Trophoblast cell (in vitro differentiated cells and primary cell): ENCODE results near the gene SYT6.

Source experiments
- DNase-seq, 2 donors: peaks; one replicate each; pipeline ENCODE4 v3.0.0-alpha.2; 2016
- H2AFZ ChIP-seq: 2 replicates; pipeline ENCODE4 v1.6.1; 2013; ENCODE audit warnings: low read length, moderate library complexity, mild to moderate bottlenecking; ENCODE audit not compliant: insufficient read depth, poor library complexity
- H2AK5ac ChIP-seq: 2 replicates; pipeline ENCODE4 v1.6.1; 2013; ENCODE audit warnings: mild to moderate bottlenecking, low read length
- H2BK120ac ChIP-seq: 2 replicates; pipeline ENCODE4 v1.6.1; 2013; ENCODE audit warnings: low read length, mild to moderate bottlenecking, moderate library complexity; ENCODE audit not compliant: insufficient read depth, poor library complexity
- H2BK12ac ChIP-seq: 2 replicates; pipeline ENCODE4 v1.6.1; 2013; ENCODE audit warnings: mild to moderate bottlenecking, low read length, moderate library complexity
- H2BK5ac ChIP-seq: 2 replicates; pipeline ENCODE4 v1.6.1; 2013; ENCODE audit warnings: low read length, low read depth, moderate library complexity, mild to moderate bottlenecking; ENCODE audit not compliant: poor library complexity
- H3K14ac ChIP-seq: 2 replicates; pipeline ENCODE4 v1.6.1; 2013; ENCODE audit warnings: mild to moderate bottlenecking, low read length
- H3K18ac ChIP-seq: 2 replicates; pipeline ENCODE4 v1.6.1; 2013; ENCODE audit warnings: mild to moderate bottlenecking, low read length
- H3K23ac ChIP-seq: 2 replicates; pipeline ENCODE4 v1.6.1; 2013; ENCODE audit warnings: low read length
- H3K27ac ChIP-seq: 2 replicates; pipeline ENCODE4 v1.5.1; 2013; ENCODE audit warnings: low read depth, mild to moderate bottlenecking, inconsistent platforms, low read length, moderate library complexity
- H3K27me3 ChIP-seq: 2 replicates; pipeline ENCODE4 v1.6.1; 2013; ENCODE audit warnings: inconsistent platforms, mild to moderate bottlenecking, low read length, moderate library complexity; ENCODE audit not compliant: insufficient read depth
- H3K36me3 ChIP-seq, 2 experiments: 1 replicate in 1 of 2; 2 replicates in 1 of 2; pipeline ENCODE4 v1.6.1; 2013; ENCODE audit warnings: low read length in 2 of 2, mild to moderate bottlenecking in 2 of 2, moderate library complexity in 1 of 2; ENCODE audit not compliant: insufficient read depth in 2 of 2, control insufficient read depth in 1 of 2
- H3K4ac ChIP-seq: 2 replicates; pipeline ENCODE4 v1.6.1; 2013; ENCODE audit warnings: low read depth, mild to moderate bottlenecking, low read length, moderate library complexity
- H3K4me1 ChIP-seq, 2 experiments: 1 replicate in 1 of 2; 2 replicates in 1 of 2; pipeline ENCODE4 v1.6.1; 2013; ENCODE audit warnings: low read length in 2 of 2, mild to moderate bottlenecking in 2 of 2, moderate library complexity in 1 of 2; ENCODE audit not compliant: insufficient read depth in 2 of 2, control insufficient read depth in 1 of 2
- H3K4me2 ChIP-seq: 2 replicates; pipeline ENCODE4 v1.6.1; 2013; ENCODE audit warnings: inconsistent platforms, mild to moderate bottlenecking, low read length, moderate library complexity
- H3K4me3 ChIP-seq: 2 replicates; pipeline ENCODE4 v1.5.1; 2013; ENCODE audit warnings: mild to moderate bottlenecking, low read depth, low read length, inconsistent platforms
- H3K79me1 ChIP-seq: one replicate; pipeline ENCODE4 v1.6.1; 2013; ENCODE audit warnings: low read length
- H3K79me2 ChIP-seq: 2 replicates; pipeline ENCODE4 v1.6.1; 2013; ENCODE audit warnings: low read length, mild to moderate bottlenecking; ENCODE audit not compliant: control insufficient read depth, insufficient read depth, poor library complexity
- H3K9ac ChIP-seq: 2 replicates; pipeline ENCODE4 v1.6.1; 2013; ENCODE audit warnings: mild to moderate bottlenecking, low read length
- H3K9me3 ChIP-seq: 2 replicates; pipeline ENCODE4 v1.6.1; 2013; ENCODE audit warnings: low read depth, mild to moderate bottlenecking, control low read depth, inconsistent platforms, low read length; ENCODE audit not compliant: insufficient read depth
- H4K12ac ChIP-seq: 2 replicates; pipeline ENCODE4 v1.6.1; 2013; ENCODE audit warnings: low read depth, mild to moderate bottlenecking, low read length, moderate library complexity
- H4K8ac ChIP-seq: 2 replicates; pipeline ENCODE4 v1.6.1; 2013; ENCODE audit warnings: low read depth, mild to moderate bottlenecking, low read length, moderate library complexity
- H4K91ac ChIP-seq: one replicate; pipeline ENCODE4 v1.6.1; 2013; ENCODE audit warnings: low read depth, mild to moderate bottlenecking, low read length, moderate library complexity
- WGBS: extraction: QIAGEN DNeasy Blood & Tissue Kit; methylation state at CpG from one replicate; pipeline ENCODE4 v1.1.7; 2013; ENCODE audit warnings: missing lambda C conversion rate; ENCODE audit not compliant: insufficient read length, insufficient coverage; ENCODE audit errors: extremely low coverage; 5-methylcytosine and 5-hydroxymethylcytosine counted together

Gene SYT6

GRCh38 chr1:114155706-114156105, 2.0 kb upstream of the SYT6 start:
- no peak overlapping the region for H4K8ac ChIP-seq

GRCh38 chr1:114154963-114155322, 1.3 kb upstream of the SYT6 start:
- peak in 1 of 2 donors; percentile 21 for DNase-seq
- Histone ChIP-seq H2AK5ac (no peak overlapping the region), H2BK5ac (no peak overlapping the region), H4K91ac (no peak overlapping the region), H3K4me1 (peaks cover 7 to 8% of the 10 kb centered on the region in 2 experiments), H3K79me2 (no peaks in the 10 kb centered on the region), H3K23ac (no peak overlapping the region), H3K36me3 (no peaks in the 10 kb centered on the region), H2BK120ac (no peak overlapping the region), H2AFZ (no peak overlapping the region), H3K27ac (no peak overlapping the region), H3K4me2 (no peak overlapping the region), H4K12ac (no peak overlapping the region), H4K8ac (no peak overlapping the region), H3K9ac (no peak overlapping the region), H2BK12ac (no peak overlapping the region), H3K18ac (no peak overlapping the region), H3K14ac (no peak overlapping the region), H3K9me3 (peaks cover 5% of the 10 kb centered on the region), H3K4ac (no peak overlapping the region), H3K79me1 (no peaks in the 10 kb centered on the region), H3K27me3 (peaks cover 38% of the 10 kb centered on the region), H3K4me3 (no peak overlapping the region)
- no CpG with 5 or more reads among the region's 19 CpGs for WGBS

More at GRCh38 chr1:114155706-114156105, 2.0 kb upstream of the SYT6 start:
- no CpG with 5 or more reads among the region's 8 CpGs for WGBS
- Histone ChIP-seq H2BK120ac (no peak overlapping the region), H3K4me3 (no peak overlapping the region), H3K18ac (no peak overlapping the region), H3K14ac (no peak overlapping the region), H3K4me1 (peaks cover 7 to 8% of the 10 kb centered on the region in 2 experiments), H4K12ac (no peak overlapping the region), H2BK5ac (no peak overlapping the region), H4K91ac (no peak overlapping the region), H3K9me3 (peaks cover 5% of the 10 kb centered on the region), H3K27me3 (peaks cover 38% of the 10 kb centered on the region), H2AK5ac (no peak overlapping the region), H2BK12ac (no peak overlapping the region), H3K36me3 (no peaks in the 10 kb centered on the region), H3K23ac (no peak overlapping the region), H3K4me2 (no peak overlapping the region), H3K27ac (no peak overlapping the region), H2AFZ (no peak overlapping the region), H3K79me2 (no peaks in the 10 kb centered on the region), H3K9ac (no peak overlapping the region), H3K79me1 (no peaks in the 10 kb centered on the region), H3K4ac (no peak overlapping the region)
- no peak for DNase-seq

DNA sequence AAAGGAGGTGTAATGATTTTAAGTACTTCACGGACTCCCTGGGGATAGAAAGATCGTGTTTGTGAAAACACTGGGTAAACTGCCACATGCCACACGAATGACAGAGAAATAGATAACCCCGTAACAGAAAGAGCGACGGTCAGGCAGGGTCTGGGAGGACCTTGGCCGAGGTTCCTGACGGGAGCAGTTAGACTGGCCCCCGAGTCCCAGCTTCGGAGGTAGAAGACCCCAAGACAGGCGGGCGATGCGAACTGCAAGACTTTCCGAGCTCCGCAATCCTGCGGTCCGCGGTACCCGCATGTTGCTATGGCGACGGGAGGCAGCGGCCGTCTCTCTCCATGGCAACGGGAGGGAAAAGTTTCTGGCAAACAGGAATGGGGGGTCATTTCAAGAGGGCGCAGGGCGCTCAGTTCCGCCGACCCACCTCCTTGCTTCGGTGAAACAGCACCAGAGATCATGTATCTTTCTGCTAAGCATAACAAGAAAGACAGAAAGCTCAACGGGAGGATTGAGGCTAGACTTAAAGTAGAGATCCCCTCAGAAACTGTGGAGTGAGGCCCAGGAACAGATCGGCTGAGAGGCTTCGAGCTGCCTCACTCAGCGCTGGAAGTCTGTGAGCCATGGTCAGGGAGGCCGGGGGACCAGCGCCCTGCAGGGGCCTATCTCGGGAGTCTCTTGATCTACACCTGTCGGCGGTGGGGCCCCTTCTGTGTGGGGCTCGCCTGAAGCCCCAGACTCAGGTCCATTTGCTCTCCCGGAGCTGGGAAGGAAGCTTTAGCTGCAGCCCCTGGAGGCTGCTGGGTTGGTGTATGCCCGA, 685 bp upstream of the SYT6 start:
- Histone ChIP-seq H4K12ac (no peak overlapping the region), H3K4me2 (peak overlapping the region; percentile 92), H3K4ac (no peak overlapping the region), H2BK5ac (no peak overlapping the region), H2BK12ac (no peak overlapping the region), H3K23ac (no peak overlapping the region), H2AFZ (no peak overlapping the region), H4K8ac (no peak overlapping the region), H3K79me1 (no peaks in the 10 kb centered on the region), H3K27ac (no peak overlapping the region), H3K9ac (no peak overlapping the region), H3K36me3 (no peaks in the 10 kb centered on the region), H2BK120ac (no peak overlapping the region), H4K91ac (no peak overlapping the region), H3K14ac (no peak overlapping the region), H3K18ac (no peak overlapping the region), H3K27me3 (peaks cover 35% of the 10 kb centered on the region), H3K9me3 (peaks cover 5% of the 10 kb centered on the region), H3K79me2 (no peaks in the 10 kb centered on the region), H2AK5ac (no peak overlapping the region), H3K4me3 (no peak overlapping the region), H3K4me1 (peaks cover 7 to 8% of the 10 kb centered on the region in 2 experiments)
- no CpG with 5 or more reads among the region's 41 CpGs for WGBS
- DNase-seq, result peak in 1 of 2 donors; percentile 50

DNA sequence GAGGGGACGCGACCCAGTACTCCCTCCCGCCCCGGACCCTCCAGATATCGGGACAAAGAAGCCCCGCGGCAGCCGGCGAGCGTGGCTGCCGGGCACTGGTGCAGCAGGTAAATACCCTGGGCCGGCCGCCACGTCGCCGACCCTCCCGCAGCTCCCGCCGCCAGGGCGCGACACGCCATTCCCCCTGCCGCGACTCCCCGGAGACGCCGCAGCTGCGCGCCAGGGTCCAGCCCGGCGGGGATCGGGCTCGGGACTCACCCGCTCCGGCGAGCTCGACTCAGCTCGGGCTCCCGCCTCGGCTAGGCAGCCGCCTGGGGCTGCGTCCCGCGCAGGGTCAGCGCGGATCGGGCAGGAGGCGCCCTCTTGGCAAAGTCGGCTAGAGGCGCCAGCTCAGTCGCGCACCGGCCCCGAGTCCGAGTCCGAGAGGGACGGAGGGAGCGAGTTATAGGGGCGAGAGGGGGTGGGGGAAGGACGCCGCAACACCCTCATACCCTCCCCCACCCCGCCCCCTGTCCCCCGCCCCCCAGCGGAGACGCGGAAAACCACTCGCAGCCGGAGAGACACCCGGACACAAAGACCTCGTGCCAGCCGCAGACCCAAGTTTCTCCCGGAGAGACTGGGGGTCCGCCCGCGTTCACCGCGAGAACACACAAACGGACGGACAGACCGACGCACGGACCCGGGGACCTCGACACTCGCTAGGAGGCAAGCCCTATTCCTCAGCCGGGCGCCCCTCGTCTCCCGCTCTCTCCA, 985 bp downstream of the SYT6 start:
- Histone ChIP-seq H4K8ac (no peak overlapping the region), H3K4me1 (peaks cover 7 to 8% of the 10 kb centered on the region in 2 experiments), H3K36me3 (no peaks in the 10 kb centered on the region), H4K12ac (no peak overlapping the region), H3K23ac (no peak overlapping the region), H3K79me1 (no peaks in the 10 kb centered on the region), H3K4me3 (peak overlapping the region; percentile 65), H3K79me2 (no peaks in the 10 kb centered on the region), H3K18ac (no peak overlapping the region), H4K91ac (no peak overlapping the region), H2BK12ac (no peak overlapping the region), H3K27me3 (peaks cover 35% of the 10 kb centered on the region), H3K9ac (no peak overlapping the region), H3K27ac (no peak overlapping the region), H3K4ac (no peak overlapping the region), H2AK5ac (no peak overlapping the region), H3K14ac (no peak overlapping the region), H3K9me3 (peaks cover 5% of the 10 kb centered on the region), H2BK120ac (no peak overlapping the region), H2BK5ac (no peak overlapping the region), H2AFZ (no peak overlapping the region), H3K4me2 (peak overlapping the region; percentile 92)
- no CpG with 5 or more reads among the region's 89 CpGs for WGBS
- DNase-seq, result peak in 1 of 2 donors; percentile 39
